K562 (cell line): ENCODE measurements around the gene ZDHHC14. TPM values are rescaled to one million over a fixed set of nuclear protein-coding genes. Genes with fewer than 3 reads are reported as not detected.
A peak's percentile ranks its signal among the peaks of the same experiment; 100 is the strongest.

Experiments used
- ATF2 ChIP-seq: sonication (generic); formaldehyde crosslinking; IDR thresholded peaks from 2 replicates; pipeline ENCODE4 v1.8.1; 2022; ENCODE audit warnings: missing genetic modification reagents
- EHMT2 ChIP-seq: fragments of 450-650 bp; IDR thresholded peaks from 2 replicates; pipeline ENCODE4 v1.6.1; 2018; ENCODE audit warnings: antibody characterized with exemption
- ESRRA ChIP-seq: fragments of 450-650 bp; IDR thresholded peaks from 2 replicates; pipeline ENCODE4 v1.6.1; 2014; ENCODE audit warnings: low read depth, mild to moderate bottlenecking, moderate library complexity, borderline replicate concordance
- MIER1 ChIP-seq: fragments of 450-650 bp; IDR thresholded peaks from 2 replicates; pipeline ENCODE4 v1.6.1; 2016; ENCODE audit warnings: antibody characterized with exemption, mild to moderate bottlenecking, low read depth
- NFE2L1 ChIP-seq: fragments of 450-650 bp; IDR thresholded peaks from 2 replicates; pipeline ENCODE4 v1.6.1; 2016; ENCODE audit warnings: missing genetic modification characterization, low read depth, mild to moderate bottlenecking, missing compliant biosample characterization, moderate library complexity, borderline replicate concordance
- OTX1 ChIP-seq: fragments of 450-650 bp; formaldehyde crosslinking; IDR thresholded peaks from 2 replicates; pipeline ENCODE4 v1.4.0; 2022; ENCODE audit warnings: mild to moderate bottlenecking
- RAD21 ChIP-seq, 2 experiments: fragments of 250-450 bp in 1 of 2; fragments of 450-650 bp in 1 of 2; sonication (Bioruptor Pico) in 1 of 2; formaldehyde crosslinking in 1 of 2; IDR thresholded peaks in 1 of 2; conservative IDR thresholded peaks in 1 of 2; 2 replicates each; pipeline versions ENCODE4 v1.4.0 to v1.8.0; 2020 to 2022; ENCODE audit warnings: mild to moderate bottlenecking in 2 of 2, moderate library complexity in 1 of 2
- polyA plus RNA-seq, 8 experiments: library from polyadenylated mRNA; depleted of rRNA in 4 of 8; stranded (reverse) in 5 of 8; unstranded in 3 of 8; fragments of >200 nt; fragmentation: Nextera tagmentation in 2 of 8; fragmentation: Illumina TruSeq in 1 of 8; extraction: Ambion mirVana in 2 of 8; extraction: Trizol in 1 of 8; gene quantifications; 2 replicates each; pipeline versions ENCODE4 v1.2.1 to v1.2.3, GENCODE V29; 2011 to 2014; ENCODE audit warnings: inconsistent platforms in 1 of 8, missing spikeins in 1 of 8
- total RNA-seq, 7 experiments: library from RNA; depleted of rRNA in 6 of 7; stranded (reverse); fragments of >200 nt in 6 of 7; fragmentation: Illumina TruSeq in 2 of 7; extraction: Trizol in 2 of 7; gene quantifications; 2 replicates each; pipeline versions ENCODE4 v1.2.1 to v1.2.3, GENCODE V29; 2011 to 2021; ENCODE audit warnings: low replicate concordance in 1 of 7
- TF ChIP-seq, protein P1 (sequence below): fragments of 450-650 bp; conservative IDR thresholded peaks from 2 replicates; pipeline ENCODE4 v1.6.1; 2016; ENCODE audit warnings: missing genetic modification characterization, low read depth, mild to moderate bottlenecking, control low read depth, missing compliant biosample characterization

ZDHHC14 gene
- total and polyA plus RNA-seq, 9 of the 15 experiments (the other 6 are each of a cell fraction or from before 2014, with no cell fraction given), result 0.92 to 23.1 (median 13.8) TPM

DNA sequence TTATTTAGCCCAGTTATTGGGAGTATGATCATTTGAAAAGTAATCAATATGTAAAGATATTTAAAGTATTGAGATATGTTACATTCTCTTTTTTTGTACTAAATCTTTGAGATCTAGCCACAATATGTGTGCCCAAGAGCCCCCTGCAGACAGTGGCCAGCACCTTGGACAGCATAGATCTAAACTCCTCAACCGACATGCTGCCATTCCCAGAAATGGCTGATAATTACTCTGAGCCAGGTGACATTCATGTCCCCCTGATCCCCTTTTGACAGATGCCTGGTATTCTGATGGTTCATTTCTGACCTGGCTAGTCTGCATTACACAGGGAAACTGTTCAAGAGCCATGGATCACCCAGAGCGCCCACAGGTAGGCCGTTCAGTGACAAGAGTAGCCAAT, 177.1 kb downstream of the ZDHHC14 start (continued):
- TF ChIP-seq ESRRA, result no peak
- TF ChIP-seq EHMT2, result peak; percentile 93
- TF ChIP-seq ATF2, result no peak
- TF ChIP-seq OTX1 (CRISPR knock-in tag), result no peak
- TF ChIP-seq RAD21 (CRISPR knock-in tag; conservative IDR thresholded peaks at IDR 0.05 in 1 of 2, IDR thresholded peaks at IDR 0.05 in 1 of 2), result peak in 1 of 2 experiments; percentile 28; a peak in 2 of 4 replicates
- TF ChIP-seq NFE2L1 (tag), result no peak
- TF ChIP-seq, protein P1, sequence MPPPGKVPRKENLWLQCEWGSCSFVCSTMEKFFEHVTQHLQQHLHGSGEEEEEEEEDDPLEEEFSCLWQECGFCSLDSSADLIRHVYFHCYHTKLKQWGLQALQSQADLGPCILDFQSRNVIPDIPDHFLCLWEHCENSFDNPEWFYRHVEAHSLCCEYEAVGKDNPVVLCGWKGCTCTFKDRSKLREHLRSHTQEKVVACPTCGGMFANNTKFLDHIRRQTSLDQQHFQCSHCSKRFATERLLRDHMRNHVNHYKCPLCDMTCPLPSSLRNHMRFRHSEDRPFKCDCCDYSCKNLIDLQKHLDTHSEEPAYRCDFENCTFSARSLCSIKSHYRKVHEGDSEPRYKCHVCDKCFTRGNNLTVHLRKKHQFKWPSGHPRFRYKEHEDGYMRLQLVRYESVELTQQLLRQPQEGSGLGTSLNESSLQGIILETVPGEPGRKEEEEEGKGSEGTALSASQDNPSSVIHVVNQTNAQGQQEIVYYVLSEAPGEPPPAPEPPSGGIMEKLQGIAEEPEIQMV, result no peak
- TF ChIP-seq MIER1, result peak; percentile 81; the same call in 1 of the 2 replicates
- TF ChIP-seq, all 486 proteins: peak for 9
